Upper lobe of left lung (tissue), 6 donors: ENCODE data around the gene ARF6. TPM values are rescaled to one million over a fixed set of nuclear protein-coding genes. Genes with fewer than 3 reads are reported as not detected.
"Not testable (repeated sequence)": the region's sequence is repeated elsewhere in the genome, so short reads cannot be mapped to it uniquely, and the experiment has no call there.

ENCODE experiments used
- ATAC-seq, 2 donors: fragments of 200-7000 bp; cut with Tn5 transposase; one replicate each; pipeline ENCODE4 v1.9.1; 2022; ENCODE audit warnings: mild to moderate bottlenecking in 2 of 2, moderate library complexity in 2 of 2; ENCODE audit not compliant: low FRiP score in 2 of 2
- DNase-seq, 2 donors: peaks; one replicate each; pipeline ENCODE4 v3.0.0-alpha.2; 2019 to 2020
- H3K27ac ChIP-seq, 4 donors: fragments of 200-600 bp; sonication (generic); one replicate each; pipeline ENCODE4 v1.5.1; 2016 to 2019
- H3K27me3 ChIP-seq, 4 donors: fragments of 200-600 bp; sonication (generic); one replicate each; pipeline ENCODE4 v1.5.1; 2017 to 2019
- H3K36me3 ChIP-seq, 4 donors: fragments of 200-600 bp; sonication (generic); one replicate each; pipeline ENCODE4 v1.5.1; 2016 to 2019
- H3K4me1 ChIP-seq, 4 donors: fragments of 200-600 bp; sonication (generic); one replicate each; pipeline ENCODE4 v1.5.1; 2018 to 2019
- H3K4me3 ChIP-seq, 4 donors: fragments of 200-600 bp; sonication (generic); one replicate each; pipeline ENCODE4 v1.5.1; 2017 to 2019; ENCODE audit warnings: mild to moderate bottlenecking in 2 of 4, moderate library complexity in 1 of 4
- H3K9me3 ChIP-seq, 4 donors: fragments of 200-600 bp; sonication (generic); one replicate each; pipeline ENCODE4 v1.5.1; 2018 to 2019
- CTCF ChIP-seq, 6 experiments: fragments of 450-650 bp in 4 of 6; fragments of 200-600 bp in 2 of 6; sonication (generic) in 2 of 6; IDR thresholded peaks; one replicate each; pipeline ENCODE4 v1.5.1; 2016 to 2019; ENCODE audit warnings: antibody characterized with exemption in 6 of 6
- EP300 ChIP-seq, 4 donors: sonication (generic); formaldehyde crosslinking; IDR thresholded peaks; one replicate each; pipeline ENCODE4 v1.5.1; 2017; ENCODE audit warnings: antibody characterized with exemption in 4 of 4, control low read depth in 2 of 4
- POLR2A ChIP-seq, 4 donors: fragments of 450-650 bp; IDR thresholded peaks; one replicate each; pipeline ENCODE4 v1.5.1; 2016 to 2017; ENCODE audit warnings: antibody characterized with exemption in 4 of 4, mild to moderate bottlenecking in 2 of 4
- POLR2AphosphoS5 ChIP-seq, 2 donors: sonication (generic); formaldehyde crosslinking; IDR thresholded peaks; one replicate each; pipeline ENCODE4 v1.5.1; 2017; ENCODE audit warnings: antibody characterized with exemption in 2 of 2
- WGBS, 2 donors: methylation state at CpG; one replicate each; pipeline ENCODE4 v1.1.5; 2017 to 2018; 5-methylcytosine and 5-hydroxymethylcytosine counted together
- total RNA-seq, 6 donors: library from RNA; depleted of rRNA in 4 of 6; stranded (reverse); fragments of >200 nt in 4 of 6; gene quantifications; one replicate each; pipeline versions ENCODE4 v1.1.0 to v1.2.1, GENCODE V29; 2016 to 2021
- donor health status: DM: no; HTN: no; CAD: no; lungs with moderate emphysema.
- donor health status: DM: no; HTN: yes; CAD: no; lungs with severe emphysema.

ARF6 gene
- total RNA-seq, 6 donors from 2014 or later: 21.0 to 81.8 (median 61.0) TPM

DNA sequence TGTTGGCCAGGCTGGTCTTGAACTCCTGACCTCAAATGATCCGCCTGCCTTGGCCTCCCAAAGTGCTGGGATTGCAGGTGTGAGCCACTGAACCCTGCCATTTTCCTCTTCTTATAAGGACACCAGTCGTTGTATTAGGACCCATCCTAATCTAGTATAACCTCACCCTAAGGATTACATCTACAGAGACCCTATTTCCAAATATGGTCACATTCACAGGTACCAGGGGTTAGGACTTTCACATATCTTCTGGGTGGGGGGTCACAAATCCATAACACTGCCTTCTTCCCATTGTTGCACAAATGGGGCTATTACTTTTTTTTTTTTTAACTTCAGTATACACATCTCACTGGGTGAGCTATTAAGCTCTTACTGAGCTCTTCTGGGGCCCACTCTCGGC, 38.6 kb downstream of the ARF6 start:
- 97 to 98% methylated on average over 2 to 3 of the region's 3 CpGs for WGBS, 2 donors
- H3K4me3 ChIP-seq: no peak overlapping the region
- H3K36me3 ChIP-seq: no peaks in the 10 kb centered on the region
- no peaks in the 10 kb centered on the region for H3K4me1 ChIP-seq
- no peaks in the 10 kb centered on the region for H3K27me3 ChIP-seq
- no peaks in the 10 kb centered on the region for H3K9me3 ChIP-seq
- no peak for ATAC-seq
- DNase-seq: no peak
- no peak for TF ChIP-seq POLR2A (IDR thresholded peaks at IDR 0.05)
- TF ChIP-seq CTCF (IDR thresholded peaks at IDR 0.05): no peak
- TF ChIP-seq EP300 (IDR thresholded peaks at IDR 0.05): no peak
- no peak for TF ChIP-seq POLR2AphosphoS5 (IDR thresholded peaks at IDR 0.05)
- H3K27ac ChIP-seq: no peak overlapping the region

GRCh38 chr14:49933128-49933527, 40.2 kb downstream of the ARF6 start:
- Histone ChIP-seq H3K9me3 (no peaks in the 10 kb centered on the region), H3K4me3 (no peak overlapping the region), H3K36me3 (no peaks in the 10 kb centered on the region), H3K27me3 (no peaks in the 10 kb centered on the region), H3K4me1 (no peaks in the 10 kb centered on the region), H3K27ac (no peak overlapping the region)
- TF ChIP-seq EP300 (IDR thresholded peaks at IDR 0.05): no peak
- TF ChIP-seq POLR2A (IDR thresholded peaks at IDR 0.05): no peak
- no peak for TF ChIP-seq CTCF (IDR thresholded peaks at IDR 0.05)
- no peak for TF ChIP-seq POLR2AphosphoS5 (IDR thresholded peaks at IDR 0.05)
- 95 to 96% methylated on average over 4 of the region's 4 CpGs for WGBS, 2 donors
- ATAC-seq: no peak
- no peak for DNase-seq

- Histone ChIP-seq H3K4me1 (no peaks in the 10 kb centered on the region), H3K4me3 (no peak overlapping the region), H3K27me3 (no peaks in the 10 kb centered on the region), H3K9me3 (no peaks in the 10 kb centered on the region), H3K36me3 (no peaks in the 10 kb centered on the region), H3K27ac (no peak overlapping the region)
- ATAC-seq: no peak
- 75 to 81% methylated on average over 5 of the region's 5 CpGs for WGBS, 2 donors
- DNase-seq: no peak
- no peak for TF ChIP-seq POLR2AphosphoS5 (IDR thresholded peaks at IDR 0.05)
- no peak for TF ChIP-seq EP300 (IDR thresholded peaks at IDR 0.05)
- TF ChIP-seq CTCF (IDR thresholded peaks at IDR 0.05): no peak
- TF ChIP-seq POLR2A (IDR thresholded peaks at IDR 0.05): no peak
These were observed 40.8 kb downstream of the ARF6 start for GRCh38 chr14:49933704-49934103.

- peaks cover 0 to under 1% (median 0%) of the 10 kb centered on the region in 4 donors for H3K4me1 ChIP-seq
- TF ChIP-seq POLR2AphosphoS5 (IDR thresholded peaks at IDR 0.05): no peak
- H3K27ac ChIP-seq: no peak overlapping the region
- no peaks in the 10 kb centered on the region for H3K36me3 ChIP-seq
- H3K27me3 ChIP-seq: no peaks in the 10 kb centered on the region
- no peak for DNase-seq
- H3K9me3 ChIP-seq: no peaks in the 10 kb centered on the region
- no peak for ATAC-seq
- no peak overlapping the region for H3K4me3 ChIP-seq
These were observed 41.8 kb downstream of the ARF6 start for GRCh38 chr14:49934646-49935045.

- peaks cover 0 to 6% (median under 1%) of the 10 kb centered on the region in 4 donors for H3K4me1 ChIP-seq
- no peak for DNase-seq
- H3K9me3 ChIP-seq: no peaks in the 10 kb centered on the region
- H3K27me3 ChIP-seq: no peaks in the 10 kb centered on the region
- no peaks in the 10 kb centered on the region for H3K36me3 ChIP-seq
- no peak overlapping the region for H3K4me3 ChIP-seq
- no peak for TF ChIP-seq EP300 (IDR thresholded peaks at IDR 0.05)
- no peak for TF ChIP-seq CTCF (IDR thresholded peaks at IDR 0.05)
- TF ChIP-seq POLR2A (IDR thresholded peaks at IDR 0.05): no peak
- 98% methylated on average over 3 of the region's 3 CpGs for WGBS, 2 donors
- ATAC-seq: no peak
- no peak overlapping the region for H3K27ac ChIP-seq
These were observed 42.6 kb downstream of the ARF6 start for GRCh38 chr14:49935526-49935925.

DNA sequence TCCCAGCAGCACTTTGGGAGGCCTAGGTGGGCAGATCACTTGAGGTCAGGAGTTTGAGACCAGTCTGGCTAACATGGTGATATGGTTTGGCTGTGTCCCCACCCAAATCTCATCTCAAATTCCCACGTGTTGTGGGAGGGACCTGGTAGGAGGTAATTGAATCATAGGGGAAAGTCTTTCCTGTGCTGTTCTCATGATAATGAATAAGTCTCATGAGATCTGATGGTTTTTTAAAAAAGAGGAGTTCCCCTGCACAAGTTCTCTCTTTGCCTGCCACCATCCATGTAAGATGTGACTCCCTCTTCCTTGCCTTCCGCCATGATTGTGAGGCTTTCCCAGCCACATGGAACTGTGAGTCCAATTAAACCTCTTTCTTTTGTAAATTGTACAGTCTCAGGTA, 43.4 kb downstream of the ARF6 start:
- ATAC-seq: not testable (repeated sequence)

GRCh38 chr14:49936882-49937281, 44.0 kb downstream of the ARF6 start:
- not testable (repeated sequence) for H3K4me3 ChIP-seq, H3K9me3 ChIP-seq, H3K27me3 ChIP-seq, H3K36me3 ChIP-seq, ATAC-seq, DNase-seq, H3K4me1 ChIP-seq, H3K27ac ChIP-seq
- 89 to 90% methylated on average over 5 of the region's 5 CpGs for WGBS, 2 donors

More for the DNA sequence above, 43.4 kb downstream of the ARF6 start:
- H3K36me3 ChIP-seq, DNase-seq, H3K27me3 ChIP-seq, H3K9me3 ChIP-seq, H3K4me1 ChIP-seq, H3K4me3 ChIP-seq, H3K27ac ChIP-seq: not testable (repeated sequence)
- WGBS, 2 donors: 88 to 94% methylated on average over 2 of the region's 2 CpGs

- H3K27ac ChIP-seq, H3K4me1 ChIP-seq, H3K27me3 ChIP-seq, DNase-seq, H3K36me3 ChIP-seq, H3K9me3 ChIP-seq, H3K4me3 ChIP-seq, ATAC-seq: not testable (repeated sequence)
- 96 to 98% methylated on average over 2 of the region's 2 CpGs for WGBS, 2 donors
These were observed 46.3 kb downstream of the ARF6 start for GRCh38 chr14:49939215-49939614.
